Measurements from ENCODE around the gene NRF1.

The NRF1 gene

DNA sequence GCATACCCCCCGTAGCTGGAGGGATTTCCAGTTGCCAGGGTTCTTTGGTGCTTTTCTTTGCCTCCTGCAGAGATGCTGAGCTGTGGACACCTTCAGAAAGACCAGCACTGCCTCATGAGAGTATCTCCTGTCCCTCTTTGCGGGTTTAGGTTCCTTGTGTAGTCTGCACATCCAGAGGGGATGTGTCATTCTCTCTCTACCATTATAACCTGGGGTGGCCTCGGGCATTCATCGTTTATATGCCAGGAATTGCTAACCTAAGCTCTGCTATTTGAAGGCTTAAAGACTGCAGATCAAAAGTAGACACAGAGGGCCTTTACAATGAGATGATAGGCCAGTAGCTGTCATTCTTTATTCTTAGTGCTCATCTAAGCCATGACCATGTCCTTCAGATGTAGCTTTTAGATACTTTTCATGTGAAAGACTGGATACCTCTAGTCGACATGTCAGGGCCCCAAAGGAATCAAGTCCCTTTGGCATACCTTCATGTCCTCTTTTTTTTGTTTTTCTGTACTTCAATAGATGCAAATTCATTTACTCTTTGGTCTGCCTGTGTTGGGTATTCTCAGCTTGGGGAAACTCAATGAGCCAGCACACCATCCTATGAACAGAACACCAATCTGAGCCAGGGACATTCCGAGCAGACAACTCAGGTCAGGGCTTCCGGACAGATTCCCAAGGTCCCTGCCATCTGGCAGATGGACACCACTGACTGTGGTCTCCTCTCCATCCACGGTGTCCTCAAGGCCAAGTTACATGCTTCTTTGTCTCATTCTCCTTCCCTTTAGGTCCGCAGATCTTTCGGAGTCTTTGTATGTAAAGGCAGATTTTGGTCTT is 129.3 kb downstream of the NRF1 start:
- DNase-seq, result no peak

DNA sequence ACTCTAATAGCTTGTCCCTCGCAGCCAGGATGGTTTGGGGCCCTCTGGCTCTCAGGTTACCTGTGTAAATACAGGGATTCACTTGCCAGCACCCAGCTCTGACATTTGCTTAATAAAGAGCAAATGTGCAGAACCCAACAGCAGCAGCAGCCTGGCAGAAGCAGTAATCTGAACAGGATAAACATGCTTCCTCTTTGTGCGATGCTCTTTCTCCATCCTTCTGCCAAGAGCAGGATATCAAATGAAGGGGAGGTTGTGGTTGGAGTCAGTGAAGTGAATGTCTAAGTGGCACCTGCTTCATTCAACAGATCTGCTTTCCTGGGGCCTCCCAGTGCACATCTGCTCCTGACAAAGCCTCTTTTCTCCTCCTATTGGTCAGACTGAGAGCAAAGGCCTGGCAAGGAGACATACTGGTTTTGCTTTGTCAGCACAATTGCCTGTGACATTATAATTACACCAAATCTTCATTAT is 130.3 kb downstream of the NRF1 start:
- no peak for DNase-seq

DNA sequence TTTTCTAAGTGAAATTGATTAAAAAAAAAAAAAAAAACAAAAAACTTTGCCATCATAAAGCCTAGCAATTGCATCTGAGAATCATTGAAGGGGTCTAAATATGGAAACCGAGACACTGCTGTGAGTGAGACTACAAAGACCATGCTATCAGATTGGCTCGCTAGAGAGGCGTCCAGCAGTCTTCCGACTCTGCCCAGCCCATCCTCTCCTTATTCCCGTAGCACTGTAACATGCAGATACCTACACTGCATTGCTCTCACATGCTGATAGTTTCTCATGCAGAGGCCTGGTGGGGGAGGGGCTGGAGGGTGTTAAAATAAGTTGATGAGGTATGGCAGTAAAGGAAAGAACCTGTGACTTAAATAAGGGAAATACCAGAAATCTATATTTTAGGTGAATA is 130.7 kb downstream of the NRF1 start:
- DNase-seq, result no peak

DNA sequence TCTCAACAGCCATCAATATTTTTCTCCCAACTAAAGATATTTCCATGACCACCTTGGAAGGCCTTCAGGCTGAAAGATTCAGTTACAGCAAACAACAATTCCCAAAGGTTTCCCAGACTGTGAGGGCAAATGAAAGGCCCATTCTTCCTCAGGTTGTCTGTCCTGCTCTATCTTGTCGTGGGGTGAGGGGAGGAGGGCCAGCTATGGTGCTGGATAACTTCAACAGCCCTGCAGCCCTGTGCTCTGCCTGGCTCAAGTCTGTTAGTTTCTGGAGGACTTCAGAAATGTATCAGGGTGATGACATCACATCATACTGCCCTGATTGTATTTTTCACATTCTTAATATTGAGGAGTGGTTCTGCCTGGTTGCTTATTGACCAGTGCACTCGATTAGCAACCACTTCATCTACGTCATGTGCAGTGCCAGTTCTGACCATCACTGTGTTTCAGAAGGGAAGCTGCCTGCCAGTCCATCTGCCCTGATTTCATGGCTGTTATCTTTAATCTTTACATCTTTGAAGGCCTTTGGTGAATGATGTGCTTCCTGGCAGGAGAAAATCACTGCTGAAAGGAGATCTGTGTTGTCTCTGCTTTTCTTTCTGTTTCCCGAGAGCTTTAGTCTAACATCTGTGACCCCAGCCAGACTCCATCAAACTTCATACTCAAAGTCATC is 135.5 kb downstream of the NRF1 start:
- no peak for DNase-seq

DNA sequence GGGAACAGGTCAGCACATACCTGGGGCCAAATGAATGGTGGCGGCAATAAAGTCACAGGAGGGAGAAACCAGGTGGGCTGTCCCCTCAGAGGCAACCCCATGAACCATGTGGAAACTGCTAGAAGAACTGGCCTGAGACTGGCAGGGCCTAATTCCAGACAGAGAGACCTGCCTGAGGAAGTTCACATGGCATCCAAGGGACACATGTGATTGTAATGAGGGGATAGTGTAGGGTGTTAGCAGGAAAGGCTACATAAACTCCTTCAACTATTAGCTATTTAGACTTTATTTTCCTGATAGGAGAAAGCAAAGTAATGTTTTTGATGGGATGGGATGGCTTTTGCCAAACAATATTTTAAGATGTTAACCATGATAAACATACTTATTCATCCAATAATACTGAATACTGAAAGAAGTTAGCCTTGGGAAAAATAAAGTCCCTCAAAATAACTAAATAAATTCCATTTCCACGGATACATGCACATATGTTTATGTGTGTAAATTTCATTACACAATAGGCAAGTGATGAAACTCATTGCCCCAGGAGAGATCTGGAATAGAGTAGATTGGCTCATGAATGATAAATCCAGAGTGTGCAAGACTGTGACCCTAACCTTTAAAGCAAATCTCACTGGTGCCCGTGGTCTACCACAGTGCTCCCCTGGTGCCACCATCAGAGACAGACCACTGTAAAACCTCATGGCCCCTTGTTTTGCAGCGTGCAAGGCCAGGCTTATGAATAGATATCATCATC is 137.0 kb downstream of the NRF1 start:
- no peak for DNase-seq

DNA sequence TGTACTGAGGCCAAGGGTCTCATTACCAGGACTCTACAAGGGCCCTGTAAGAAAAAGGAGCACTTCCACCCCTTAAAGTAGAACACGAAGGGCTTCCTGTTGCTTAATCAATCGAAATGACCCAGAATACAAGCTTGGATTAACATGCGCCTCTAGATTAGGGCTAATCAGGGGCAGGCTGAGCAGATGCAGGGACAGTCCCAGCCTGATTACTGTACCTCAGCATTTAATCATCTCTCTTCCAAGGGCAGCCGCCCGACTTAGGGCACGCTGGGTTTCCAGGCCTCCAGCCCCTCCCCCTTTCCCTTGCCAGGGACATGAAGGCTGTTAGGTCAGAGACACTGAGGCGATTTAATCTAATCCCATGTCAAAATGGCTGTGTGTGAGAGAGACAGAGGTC is 138.6 kb downstream of the NRF1 start:
- DNase-seq, result no peak

DNA sequence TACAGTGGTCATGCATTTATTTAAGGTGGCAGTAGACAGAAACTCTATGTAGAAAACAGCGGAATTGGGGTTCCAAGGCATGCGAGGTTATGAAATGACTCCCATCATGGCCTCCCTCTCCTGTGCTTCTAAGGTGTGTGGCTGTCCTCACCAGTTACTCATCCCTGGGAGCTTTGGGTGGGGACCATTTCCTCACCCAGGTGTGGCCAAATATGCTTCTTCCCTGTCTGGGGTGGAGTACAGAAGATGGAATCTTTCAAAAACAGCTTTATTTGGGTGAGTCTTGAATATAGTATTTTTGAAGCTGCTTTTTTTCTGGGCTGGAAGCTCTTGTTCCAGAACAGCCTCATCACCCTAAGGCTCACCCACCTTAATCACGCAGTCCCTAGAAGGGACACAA is 139.0 kb downstream of the NRF1 start:
- DNase-seq, result no peak

DNA sequence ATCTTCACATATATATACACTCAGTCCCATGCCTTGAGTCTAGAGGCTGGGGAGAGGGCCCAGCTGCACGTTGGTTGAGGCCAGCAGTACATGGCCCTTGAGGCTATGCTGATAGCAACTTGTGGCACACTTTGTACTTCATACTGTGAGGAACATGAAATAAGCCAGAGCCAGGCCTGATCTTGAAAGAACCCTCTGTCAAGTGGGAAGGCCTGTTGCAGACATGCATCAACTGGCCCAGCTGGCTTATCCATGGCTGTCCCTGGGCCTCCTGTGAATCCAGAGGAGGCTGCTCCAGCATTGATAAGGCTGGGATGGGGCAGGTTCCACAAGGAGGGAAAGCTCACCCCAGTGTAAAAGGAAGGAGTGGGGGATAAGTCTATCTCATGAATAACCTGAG is 140.4 kb downstream of the NRF1 start:
- no peak for DNase-seq

DNA sequence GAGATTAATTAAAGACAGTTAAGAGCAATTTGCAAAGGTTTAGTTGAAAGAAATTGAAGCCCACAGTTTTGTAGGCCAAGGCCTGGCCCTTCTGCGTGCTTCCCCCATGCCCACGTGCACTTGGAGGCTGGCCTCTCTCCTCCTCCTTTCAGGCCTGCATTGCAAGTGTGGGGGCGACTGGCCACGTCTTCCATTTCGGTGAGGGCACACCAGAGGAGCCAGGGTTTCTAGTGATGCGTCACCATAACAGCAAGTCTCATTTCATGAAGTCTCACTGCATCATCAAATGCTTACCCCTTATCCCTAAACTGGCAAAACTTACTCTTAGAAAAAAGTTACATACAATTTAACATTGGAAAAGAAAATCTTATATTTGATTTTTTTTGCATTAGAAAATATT is 141.2 kb downstream of the NRF1 start:
- no peak for DNase-seq

DNA sequence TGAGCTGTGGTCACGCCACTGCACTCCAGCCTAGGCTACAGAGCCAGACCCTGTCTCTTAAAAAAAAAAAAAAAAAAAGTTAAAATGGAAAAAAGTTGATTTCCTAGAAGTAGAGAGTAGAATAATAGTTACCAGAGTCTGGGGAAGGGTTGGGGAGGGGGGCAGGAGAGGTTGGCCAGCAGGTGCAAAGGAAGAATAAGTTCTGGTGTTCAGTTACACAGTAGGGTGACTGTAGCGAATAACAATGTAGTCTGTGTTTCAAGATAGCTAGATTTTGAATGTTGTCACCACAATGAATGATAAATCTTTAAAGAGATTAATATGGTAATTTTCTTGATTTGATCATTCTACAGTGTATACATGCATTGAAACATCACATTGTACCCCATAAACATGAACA is 142.9 kb downstream of the NRF1 start:
- no peak for DNase-seq

DNA sequence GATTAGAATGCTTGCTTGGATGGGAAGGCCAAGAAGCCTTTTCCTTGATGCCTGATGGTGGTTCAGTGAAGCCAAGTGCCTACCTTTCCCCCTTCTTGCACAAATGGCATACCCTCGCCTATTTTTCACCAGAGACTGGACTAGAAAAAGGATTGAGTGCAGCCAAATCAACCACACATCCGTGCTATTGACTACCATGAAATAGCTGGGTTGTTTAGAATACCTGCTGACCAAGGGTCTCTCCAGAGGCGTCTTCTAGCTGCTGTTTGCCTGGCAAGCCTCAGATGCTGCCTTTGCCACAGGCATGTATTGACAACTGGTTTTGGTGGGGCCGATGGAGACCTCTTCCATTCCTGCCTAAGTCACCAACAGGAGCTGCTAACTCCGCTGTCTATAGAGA is 146.5 kb downstream of the NRF1 start:
- DNase-seq, result no peak

DNA sequence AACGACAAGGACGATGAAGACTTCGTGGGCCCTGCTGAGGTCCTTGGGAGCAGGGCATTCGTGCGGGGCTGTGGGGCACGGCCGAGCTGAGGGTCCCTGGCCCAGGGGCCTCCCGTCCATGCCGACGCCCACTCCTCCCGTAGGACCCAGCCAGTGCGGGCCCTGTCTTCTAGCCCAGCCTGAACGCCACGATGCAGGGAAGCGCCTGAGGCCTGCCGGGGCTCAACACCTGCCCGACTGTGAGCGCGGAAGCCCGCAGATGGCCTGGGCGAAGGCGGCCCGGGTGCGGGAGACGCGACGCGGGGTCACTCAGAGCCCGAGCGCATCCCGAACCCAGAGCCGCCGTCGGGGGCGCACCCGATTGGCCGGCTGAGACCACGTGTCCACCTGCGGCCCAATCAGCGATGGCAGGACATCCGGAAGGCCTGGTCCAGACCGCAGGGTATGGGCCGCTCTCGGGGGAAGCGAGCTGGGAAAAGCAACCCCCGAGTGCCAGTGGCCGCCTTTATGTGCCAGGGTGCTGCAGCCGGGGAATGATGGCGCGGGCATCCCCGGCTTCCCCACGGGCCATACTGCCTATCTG is 151.0 kb downstream of the NRF1 start:
- DNase-seq, result no peak

DNA sequence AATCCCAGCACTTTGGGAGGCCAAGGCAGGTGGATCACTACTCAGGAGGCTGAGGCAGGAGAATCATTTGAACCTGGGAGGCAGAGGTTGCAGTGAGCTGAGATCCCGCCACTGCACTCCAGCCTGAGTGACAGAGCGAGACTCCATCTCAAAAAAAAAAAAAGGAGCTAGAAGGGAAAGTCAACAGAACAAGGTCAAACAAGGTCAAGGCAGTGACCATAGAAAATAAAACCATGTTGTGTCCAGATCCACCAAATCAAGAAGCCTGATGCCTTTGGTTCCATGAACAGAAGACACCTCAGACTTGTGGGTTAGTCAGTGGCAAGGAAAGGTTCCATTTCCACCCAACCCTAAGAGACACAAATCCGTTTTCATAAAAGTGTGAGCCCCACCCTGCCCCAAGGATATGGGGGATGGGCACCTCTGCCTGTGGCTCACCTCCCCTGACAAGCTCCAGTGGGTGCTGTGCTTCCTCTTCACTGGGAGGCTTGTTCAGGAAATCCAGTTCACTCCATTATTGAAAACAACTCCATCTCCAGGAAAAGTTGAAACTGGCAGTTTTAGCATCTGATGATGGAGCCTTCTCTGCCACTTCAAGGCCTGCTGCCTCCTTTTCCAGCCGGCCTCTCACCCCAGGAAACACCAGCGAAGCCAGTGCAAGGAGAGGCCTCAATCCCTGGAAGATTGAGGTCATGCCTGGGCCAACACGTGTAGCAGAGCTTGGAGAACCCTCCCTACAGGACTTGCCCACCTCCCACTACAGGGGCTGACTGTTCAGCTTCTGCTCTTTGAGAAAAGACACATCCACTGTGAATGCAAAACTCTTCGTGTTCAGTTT is 152.9 kb downstream of the NRF1 start:
- DNase-seq, result no peak

DNA sequence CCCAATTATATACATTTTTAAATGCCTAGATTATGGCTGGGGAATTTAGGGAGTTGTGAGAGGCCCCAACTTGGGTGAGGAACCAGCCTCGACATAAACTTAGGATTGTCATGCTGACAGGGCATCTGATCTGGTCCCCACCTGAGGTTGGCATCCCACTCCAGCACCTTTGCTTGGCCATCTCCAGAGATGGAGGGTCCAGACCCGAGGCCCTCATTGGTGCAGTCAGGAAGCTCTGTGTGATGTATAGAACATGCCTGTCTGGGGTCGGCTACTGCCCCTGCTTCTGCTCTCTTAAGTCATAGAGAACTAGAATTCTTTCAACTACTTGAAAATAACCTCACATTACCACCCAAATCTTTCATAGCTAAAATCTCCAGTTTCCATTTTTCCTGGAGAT is 153.8 kb downstream of the NRF1 start:
- no peak for DNase-seq

DNA sequence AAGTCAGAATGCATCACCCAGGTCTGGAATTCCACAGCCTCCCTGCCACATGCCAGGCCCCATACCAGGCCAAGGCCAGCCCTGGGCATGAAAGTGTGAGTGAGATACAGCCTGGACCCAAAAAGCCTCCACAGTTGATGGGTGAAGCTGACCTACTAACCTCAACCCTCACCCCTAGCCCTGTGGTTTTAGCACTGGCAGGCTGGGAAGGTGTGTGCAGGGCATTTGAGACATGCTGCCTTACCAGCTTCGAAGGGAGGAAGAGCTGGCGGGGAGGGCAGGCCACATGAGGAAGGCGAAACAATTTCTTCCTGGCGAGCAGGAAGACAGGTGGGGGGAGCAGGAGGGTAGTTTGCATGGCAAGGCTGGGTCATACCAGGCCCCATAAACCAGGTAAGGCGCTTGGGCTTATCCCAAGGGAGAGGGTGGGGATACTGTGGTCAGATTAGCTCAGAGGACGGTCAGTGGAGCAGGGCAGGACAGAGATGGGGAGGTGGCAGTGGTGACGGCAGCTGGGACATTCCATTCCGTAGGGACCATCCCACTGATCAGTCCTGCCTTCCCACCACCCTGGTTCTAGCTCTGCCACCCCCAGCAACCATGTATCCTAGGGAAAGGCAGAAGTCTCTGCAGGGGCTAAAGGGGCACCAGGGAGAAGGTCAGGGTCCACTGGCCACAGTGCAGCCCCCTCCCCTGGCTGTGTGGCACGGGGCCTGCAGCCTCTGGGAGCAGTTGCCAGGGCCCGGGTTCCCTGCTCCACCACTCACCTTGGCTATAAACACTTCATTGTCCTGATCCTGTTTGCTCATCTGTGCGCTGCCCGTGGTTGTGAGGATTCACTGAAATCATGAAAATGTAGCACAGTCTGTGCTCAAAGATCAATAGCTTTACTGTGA is 155.8 kb downstream of the NRF1 start:
- DNase-seq, result no peak

DNA sequence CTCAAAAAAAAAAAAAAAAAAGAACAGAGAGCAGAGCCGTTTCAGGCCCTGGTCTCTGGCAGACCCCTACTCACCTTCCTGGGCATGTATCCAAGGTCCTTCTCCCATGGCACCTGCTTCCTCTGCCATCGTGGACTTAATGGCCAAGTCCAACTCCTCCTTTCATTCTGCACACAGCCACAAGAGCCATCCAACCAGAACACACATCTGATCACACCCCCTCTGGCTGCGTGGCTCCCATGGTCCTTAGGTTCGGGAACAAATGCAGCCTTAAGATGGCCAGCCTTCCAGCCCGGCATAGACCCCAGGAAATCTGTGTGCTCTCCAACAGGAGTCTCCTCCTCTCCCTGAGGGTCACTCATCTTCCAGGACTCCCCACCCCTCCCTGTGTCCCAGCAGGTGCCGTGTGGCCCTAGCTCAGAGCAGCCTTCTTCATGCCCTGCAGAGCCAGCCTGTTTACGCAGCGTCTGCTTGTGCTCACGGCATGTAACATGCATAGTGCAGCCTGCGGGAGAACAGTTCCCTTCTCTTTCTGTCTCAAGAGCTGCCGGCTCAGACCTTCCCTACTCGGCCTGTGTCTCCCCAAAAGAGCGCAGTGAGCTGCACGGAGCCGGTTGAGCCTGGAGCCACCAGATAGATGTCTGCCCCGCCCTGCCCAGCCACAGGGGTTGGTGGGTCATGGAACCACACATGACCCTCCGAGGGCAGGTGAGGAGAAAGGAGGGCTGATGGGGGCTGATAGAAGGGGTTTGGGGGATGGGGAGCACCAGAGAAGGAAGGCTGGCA is 157.3 kb downstream of the NRF1 start:
- DNase-seq, result no peak

DNA sequence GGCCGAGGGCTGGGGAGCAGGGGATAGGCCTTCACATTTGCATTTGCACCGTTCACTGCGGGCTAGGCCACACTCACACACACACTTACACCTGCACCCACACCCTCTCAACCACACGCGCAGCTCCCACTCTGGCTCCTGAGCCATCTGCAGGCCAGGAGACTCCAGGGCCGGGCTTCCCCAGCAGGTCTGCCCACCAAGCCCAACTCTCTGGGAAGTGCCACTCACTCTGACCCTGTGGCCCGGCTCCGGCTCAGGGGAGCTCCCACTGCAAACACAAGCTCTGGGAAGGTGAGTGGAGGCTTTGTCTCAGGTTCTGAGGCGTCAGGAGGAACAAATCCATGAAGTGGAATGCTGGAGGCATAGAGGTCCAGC is 157.9 kb downstream of the NRF1 start:
- DNase-seq, result no peak

DNA sequence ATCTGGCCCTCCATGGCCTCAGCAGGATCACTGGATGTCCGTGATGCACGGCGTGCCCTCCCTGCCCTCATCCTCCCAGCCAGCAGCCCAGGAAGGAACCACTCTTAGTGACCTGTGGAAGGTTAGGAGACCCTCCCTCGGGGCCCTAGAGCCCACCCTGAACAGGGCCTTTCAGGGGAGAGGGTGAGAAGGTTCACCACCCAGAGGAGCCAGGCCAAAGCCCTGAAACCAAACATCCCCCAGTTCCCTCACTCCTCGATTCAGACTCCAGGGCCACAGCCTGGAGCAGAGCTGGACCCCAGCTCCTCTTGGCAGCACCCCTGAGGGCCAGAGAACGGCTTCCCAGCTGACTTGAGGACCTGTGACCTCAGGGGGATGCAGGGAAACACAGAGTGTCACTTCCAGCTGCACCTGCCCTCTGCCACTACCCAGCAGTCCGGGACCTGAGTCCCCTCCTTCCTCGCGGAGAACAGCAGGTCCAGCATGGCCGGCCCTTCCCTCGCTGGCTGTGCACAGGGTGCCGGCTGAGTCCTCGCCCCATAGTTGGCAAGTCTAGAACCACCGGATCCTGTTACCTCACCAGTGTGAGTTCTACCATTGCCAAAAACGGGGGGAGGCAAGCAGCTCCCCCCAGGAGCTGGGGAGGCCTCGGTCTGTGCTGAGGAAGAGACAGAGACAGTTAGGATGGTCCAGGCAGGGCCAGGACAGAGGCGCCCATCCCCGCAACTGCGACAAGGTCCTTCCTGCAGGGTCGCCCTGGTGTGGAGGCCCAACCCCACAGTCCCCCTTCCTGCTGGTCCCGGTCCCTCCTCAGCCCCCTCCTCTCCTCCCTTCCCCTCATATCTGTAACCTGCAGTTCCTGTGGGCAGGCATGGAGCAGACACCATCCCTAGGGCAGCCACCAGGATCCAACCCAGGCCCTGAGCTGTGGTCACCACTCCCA is 158.6 kb downstream of the NRF1 start:
- no peak for DNase-seq

All from fibroblast of skin of abdomen (primary cell).